ENCODE results near the gene CYB561D2. TPM values are rescaled to one million over a fixed set of nuclear protein-coding genes. Genes with fewer than 3 reads are reported as not detected.

CYB561D2 gene
- total RNA-seq, 1 experiment from 2014 or later: 16.8 TPM

DNA sequence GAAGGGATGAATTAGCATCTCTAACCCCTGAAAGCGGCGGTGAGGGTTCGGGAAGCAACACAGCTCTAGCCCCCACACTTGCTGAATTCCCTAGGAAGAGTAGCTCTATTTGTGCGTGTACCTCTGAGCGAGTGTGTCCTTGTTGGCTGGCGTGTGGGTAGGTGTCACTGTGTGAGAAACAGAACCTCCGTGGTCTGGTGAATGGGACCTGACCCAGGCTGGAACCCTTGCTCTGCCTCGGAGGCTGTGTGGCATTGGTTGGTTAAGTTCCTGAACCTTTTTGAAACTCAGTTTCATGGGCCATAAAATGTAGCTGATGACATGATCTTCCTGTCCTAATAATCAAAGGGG is 9.1 kb downstream of the CYB561D2 start:
- H3K56ac ChIP-seq (ENCODE audit: insufficient read length, low read depth, low read length): no peak overlapping the region
- H3K4me2 ChIP-seq (ENCODE audit: insufficient read depth, insufficient read length, low read length): peak overlapping the region; percentile 80
- H3K18ac ChIP-seq (ENCODE audit: insufficient read length, low read depth, low read length): no peak overlapping the region
- no peak overlapping the region for H3K27ac ChIP-seq (ENCODE audit: insufficient read length, low read depth, low read length)
- H4K91ac ChIP-seq (ENCODE audit: insufficient read length, low read depth, low read length): no peak overlapping the region
- no peak overlapping the region for H3K14ac ChIP-seq (ENCODE audit: insufficient read depth, low read length)
- peaks cover 17% of the 10 kb centered on the region for H3K27me3 Mint-ChIP-seq (ENCODE audit: low read depth)
- H3K79me2 ChIP-seq (ENCODE audit: insufficient read depth, low read length): peaks cover 9% of the 10 kb centered on the region; the same call in 1 of the 2 replicates
- no peak overlapping the region for H3K23ac ChIP-seq (ENCODE audit: insufficient read length, low read depth, low read length)
- H4K20me1 ChIP-seq (ENCODE audit: control insufficient read depth, insufficient read depth, insufficient read length): no peaks in the 10 kb centered on the region
- DNase-seq: no peak
- H3K4ac ChIP-seq (ENCODE audit: low read depth, low read length): no peak overlapping the region
- no peak overlapping the region for H2BK15ac ChIP-seq (ENCODE audit: low read depth, low read length)
- no peak overlapping the region for H3K9ac ChIP-seq (ENCODE audit: extremely low read depth, insufficient read length, low read length)
- H3K36me3 Mint-ChIP-seq (ENCODE audit: insufficient read depth in 1 of 3, low read depth in 3 of 3): peaks cover 9 to 17% (median 15%) of the 10 kb centered on the region in 3 experiments
- H2BK5ac ChIP-seq (ENCODE audit: insufficient read length, low read length): no peak overlapping the region
- peaks cover 10% of the 10 kb centered on the region for H3K23me2 ChIP-seq (ENCODE audit: insufficient read length, low read depth, low read length, poor library complexity, severe bottlenecking)
- H3K4me1 Mint-ChIP-seq: peaks cover 31 to 33% of the 10 kb centered on the region in 2 experiments
- peak overlapping the region; percentile 91 to 95 for H3K4me3 Mint-ChIP-seq
- no peak overlapping the region for H3T11ph ChIP-seq (ENCODE audit: low read length)
- no peaks in the 10 kb centered on the region for H3K9me3 ChIP-seq (ENCODE audit: control insufficient read depth, low read depth, low read length)
- peak overlapping the region; percentile 26 for H2AFZ ChIP-seq (ENCODE audit: low read length)
- no peaks in the 10 kb centered on the region for H3K27me3 ChIP-seq (ENCODE audit: insufficient read depth, low read length)
- H4K5ac ChIP-seq (ENCODE audit: insufficient read length, low read depth, low read length): no peak overlapping the region
- no peak overlapping the region for H2BK12ac ChIP-seq (ENCODE audit: insufficient read length, low read depth, low read length)
- no peak overlapping the region for H2BK120ac ChIP-seq (ENCODE audit: low read depth, low read length, poor library complexity, severe bottlenecking)
- H2BK20ac ChIP-seq (ENCODE audit: low read depth, low read length, poor library complexity, severe bottlenecking): no peak overlapping the region
- no CpG with 5 or more reads among the region's 8 CpGs for WGBS (ENCODE audit: extremely low coverage, insufficient read length, low lambda C conversion rate)
- peak overlapping the region in 2 of 3 experiments; percentile 39 to 97; a peak in 2 of 7 replicates for H3K27ac Mint-ChIP-seq
- H4K8ac ChIP-seq (replicated peaks; ENCODE audit: insufficient read length, low read depth, low read length): no peak overlapping the region
- no peak overlapping the region for H2AK5ac ChIP-seq (ENCODE audit: insufficient read length, low read length)
- H3K4me1 ChIP-seq (ENCODE audit: insufficient read depth, low read length): peaks cover 4% of the 10 kb centered on the region; the same call in 1 of the 2 replicates
- peaks cover 6% of the 10 kb centered on the region for H3K79me1 ChIP-seq (ENCODE audit: insufficient read depth, low read depth, low read length, poor library complexity, severe bottlenecking)
- TF ChIP-seq, protein P1, sequence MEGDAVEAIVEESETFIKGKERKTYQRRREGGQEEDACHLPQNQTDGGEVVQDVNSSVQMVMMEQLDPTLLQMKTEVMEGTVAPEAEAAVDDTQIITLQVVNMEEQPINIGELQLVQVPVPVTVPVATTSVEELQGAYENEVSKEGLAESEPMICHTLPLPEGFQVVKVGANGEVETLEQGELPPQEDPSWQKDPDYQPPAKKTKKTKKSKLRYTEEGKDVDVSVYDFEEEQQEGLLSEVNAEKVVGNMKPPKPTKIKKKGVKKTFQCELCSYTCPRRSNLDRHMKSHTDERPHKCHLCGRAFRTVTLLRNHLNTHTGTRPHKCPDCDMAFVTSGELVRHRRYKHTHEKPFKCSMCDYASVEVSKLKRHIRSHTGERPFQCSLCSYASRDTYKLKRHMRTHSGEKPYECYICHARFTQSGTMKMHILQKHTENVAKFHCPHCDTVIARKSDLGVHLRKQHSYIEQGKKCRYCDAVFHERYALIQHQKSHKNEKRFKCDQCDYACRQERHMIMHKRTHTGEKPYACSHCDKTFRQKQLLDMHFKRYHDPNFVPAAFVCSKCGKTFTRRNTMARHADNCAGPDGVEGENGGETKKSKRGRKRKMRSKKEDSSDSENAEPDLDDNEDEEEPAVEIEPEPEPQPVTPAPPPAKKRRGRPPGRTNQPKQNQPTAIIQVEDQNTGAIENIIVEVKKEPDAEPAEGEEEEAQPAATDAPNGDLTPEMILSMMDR (conservative IDR thresholded peaks at IDR 0.05): no peak
- H3K9me3 Mint-ChIP-seq: no peaks in the 10 kb centered on the region; a peak in 1 of 5 replicates

All from H9 (cell line).